Choroid plexus epithelial cell (primary cell): ENCODE measurements around the gene SRRD.

Experiments used
- DNase-seq: peaks from one replicate; pipeline ENCODE4 v3.0.0-alpha.2; 2010; ENCODE audit warnings: low read depth
- H3K4me3 ChIP-seq: 2 replicates; pipeline ENCODE4 v1.5.1; 2011; ENCODE audit warnings: low read depth, mild to moderate bottlenecking, control low read depth, low read length, moderate library complexity
- TF ChIP-seq, protein P1 (sequence below): conservative IDR thresholded peaks from 2 replicates; pipeline ENCODE4 v1.5.1; 2011; ENCODE audit warnings: low read depth, mild to moderate bottlenecking, control low read depth, inconsistent platforms, low read length, moderate library complexity

Gene SRRD

GRCh38 chr22:26508148-26508547, 24.5 kb downstream of the SRRD start:
- TF ChIP-seq, protein P1, sequence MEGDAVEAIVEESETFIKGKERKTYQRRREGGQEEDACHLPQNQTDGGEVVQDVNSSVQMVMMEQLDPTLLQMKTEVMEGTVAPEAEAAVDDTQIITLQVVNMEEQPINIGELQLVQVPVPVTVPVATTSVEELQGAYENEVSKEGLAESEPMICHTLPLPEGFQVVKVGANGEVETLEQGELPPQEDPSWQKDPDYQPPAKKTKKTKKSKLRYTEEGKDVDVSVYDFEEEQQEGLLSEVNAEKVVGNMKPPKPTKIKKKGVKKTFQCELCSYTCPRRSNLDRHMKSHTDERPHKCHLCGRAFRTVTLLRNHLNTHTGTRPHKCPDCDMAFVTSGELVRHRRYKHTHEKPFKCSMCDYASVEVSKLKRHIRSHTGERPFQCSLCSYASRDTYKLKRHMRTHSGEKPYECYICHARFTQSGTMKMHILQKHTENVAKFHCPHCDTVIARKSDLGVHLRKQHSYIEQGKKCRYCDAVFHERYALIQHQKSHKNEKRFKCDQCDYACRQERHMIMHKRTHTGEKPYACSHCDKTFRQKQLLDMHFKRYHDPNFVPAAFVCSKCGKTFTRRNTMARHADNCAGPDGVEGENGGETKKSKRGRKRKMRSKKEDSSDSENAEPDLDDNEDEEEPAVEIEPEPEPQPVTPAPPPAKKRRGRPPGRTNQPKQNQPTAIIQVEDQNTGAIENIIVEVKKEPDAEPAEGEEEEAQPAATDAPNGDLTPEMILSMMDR: no peak
- no peak overlapping the region for H3K4me3 ChIP-seq

GRCh38 chr22:26512149-26512793, 28.6 kb downstream of the SRRD start, which contains the start of gene TFIP11:
Gene TFIP11 (minus strand): TSS chr22:26512473. CDS start chr22:26510272, 2,201 bp downstream.
- DNase-seq: peak; percentile 91
- TF ChIP-seq, protein P1: no peak
- H3K4me3 ChIP-seq: peak within 1 kb of the TSS; percentile 100

More at GRCh38 chr22:26508148-26508547, 24.5 kb downstream of the SRRD start:
- DNase-seq: no peak

GRCh38 chr22:26513838-26514237, 30.2 kb downstream of the SRRD start:
- no peak for DNase-seq
- no peak overlapping the region for H3K4me3 ChIP-seq

GRCh38 chr22:26514419-26515161, 30.9 kb downstream of the SRRD start:
- TF ChIP-seq, protein P1: no peak

More at GRCh38 chr22:26513838-26514237, 30.2 kb downstream of the SRRD start:
- TF ChIP-seq, protein P1: no peak

DNA sequence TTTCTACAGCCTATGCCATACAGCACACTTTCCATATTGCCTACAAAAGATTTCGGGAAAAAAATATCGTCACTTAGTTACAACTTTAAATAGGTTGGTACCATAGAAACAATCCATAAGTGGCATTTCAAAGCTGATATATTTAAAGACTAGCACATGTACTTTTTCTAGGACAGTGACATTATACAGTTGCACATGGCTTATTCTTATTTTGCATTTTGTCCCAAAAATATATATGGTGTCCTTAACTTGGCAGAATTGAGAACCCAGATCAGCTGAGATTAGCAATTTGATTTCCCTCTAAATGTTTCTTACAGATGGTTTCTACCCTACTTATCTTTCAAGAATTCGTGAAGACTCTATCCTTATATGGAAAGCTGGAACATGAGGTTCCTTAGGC, 32.3 kb downstream of the SRRD start:
- H3K4me3 ChIP-seq: no peak overlapping the region
- TF ChIP-seq, protein P1: no peak
- no peak for DNase-seq

More at GRCh38 chr22:26514419-26515161, 30.9 kb downstream of the SRRD start:
- no peak overlapping the region for H3K4me3 ChIP-seq
- DNase-seq: no peak

- H3K4me3 ChIP-seq: no peak overlapping the region
- TF ChIP-seq, protein P1: no peak
- DNase-seq: no peak
These were observed 32.8 kb downstream of the SRRD start for GRCh38 chr22:26516503-26516902.
